ENCODE data around the gene DTNBP1. TPM values are rescaled to one million over a fixed set of nuclear protein-coding genes. Genes with fewer than 3 reads are reported as not detected.

The DTNBP1 gene
- total and polyA plus RNA-seq, 4 donors, result 26.2 to 37.1 (median 27.6) TPM

DNA sequence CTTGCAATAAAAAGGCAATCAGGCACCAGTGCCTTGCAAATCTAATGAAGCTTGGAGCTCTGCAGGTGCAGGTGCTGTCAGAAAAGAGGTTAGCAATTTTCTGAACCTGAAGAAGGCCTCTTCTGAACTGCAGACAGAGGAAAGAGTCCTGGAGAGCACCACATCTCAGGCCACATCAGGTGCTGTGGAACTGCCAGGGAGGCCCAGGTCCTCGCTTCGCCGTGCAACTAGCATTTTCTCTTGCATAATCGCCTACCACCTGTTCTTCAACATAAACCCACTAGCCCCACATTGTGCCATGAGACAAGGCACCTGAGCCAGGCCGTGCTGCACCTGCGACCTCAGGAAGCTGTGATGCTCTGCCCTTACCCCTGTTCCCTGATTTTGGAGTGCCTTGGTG, 187.6 kb downstream of the DTNBP1 start:
- Histone ChIP-seq H3K27ac (ENCODE audit: low read depth in 1 of 2, low read length in 2 of 2) (no peak overlapping the region), H3K4me3 (ENCODE audit: low read length in 2 of 2) (no peak overlapping the region), H3K4me1 (ENCODE audit: control insufficient read depth in 1 of 2, insufficient read depth in 2 of 2, low read length in 2 of 2) (peaks cover 7 to 13% of the 10 kb centered on the region in 2 donors), H3K36me3 (ENCODE audit: control insufficient read depth in 1 of 2, insufficient read depth in 2 of 2, low read length in 1 of 2) (peaks cover 0 to under 1% of the 10 kb centered on the region in 2 donors), H3K9me3 (ENCODE audit: control insufficient read depth, low read length) (no peaks in the 10 kb centered on the region), H3K27me3 (ENCODE audit: control insufficient read depth in 1 of 2, insufficient read depth in 2 of 2, low read length in 1 of 2) (no peaks in the 10 kb centered on the region)
- no peak for ATAC-seq (ENCODE audit: low FRiP score)
- DNase-seq, result no peak
- intact Hi-C loops (cut with DNase I), result loop anchor here in 1 of 2 donors (10.0 kb wide), 1 partner anchor 230 kb away; the partner anchor contains the start of gene JARID2
- WGBS, 2 donors, result 82 to 97% methylated on average over 6 of the region's 6 CpGs

DNA sequence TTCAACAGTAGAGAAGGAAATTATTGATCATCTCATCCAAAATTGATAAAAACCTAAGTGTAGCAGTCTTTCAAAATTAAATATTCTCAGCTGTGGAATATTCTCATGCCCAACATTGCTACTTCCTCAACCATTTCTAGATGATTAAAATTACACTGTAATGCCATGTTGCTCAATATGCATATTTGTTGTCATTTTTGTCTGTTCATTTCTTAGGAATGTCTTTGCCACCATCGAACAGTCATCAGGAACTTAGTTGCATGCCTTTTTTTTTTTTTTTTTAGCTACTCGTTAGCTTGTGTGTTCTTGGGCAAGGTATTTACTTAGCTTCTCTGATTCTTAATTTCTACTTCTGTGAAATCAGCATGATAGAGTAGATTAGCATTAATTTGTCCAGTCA, 188.6 kb downstream of the DTNBP1 start:
- no peak overlapping the region for H3K4me3 ChIP-seq (ENCODE audit: low read length in 2 of 2)
- ATAC-seq (ENCODE audit: low FRiP score) (no peak), DNase-seq (no peak)
- H3K27me3 ChIP-seq (ENCODE audit: control insufficient read depth in 1 of 2, insufficient read depth in 2 of 2, low read length in 1 of 2), result no peaks in the 10 kb centered on the region
- H3K36me3 ChIP-seq (ENCODE audit: control insufficient read depth in 1 of 2, insufficient read depth in 2 of 2, low read length in 1 of 2), result peaks cover 0 to 2% of the 10 kb centered on the region in 2 donors
- peaks cover 7 to 13% of the 10 kb centered on the region in 2 donors for H3K4me1 ChIP-seq (ENCODE audit: control insufficient read depth in 1 of 2, insufficient read depth in 2 of 2, low read length in 2 of 2)
- WGBS, 2 donors, result 70 to 75% methylated on average over 2 of the region's 2 CpGs
- no peaks in the 10 kb centered on the region for H3K9me3 ChIP-seq (ENCODE audit: control insufficient read depth, low read length)
- no peak overlapping the region for H3K27ac ChIP-seq (ENCODE audit: low read depth in 1 of 2, low read length in 2 of 2)
- intact Hi-C loops (cut with DNase I), result loop anchor here in 1 of 2 donors (10.0 kb wide), 1 partner anchor 229 kb away; the partner anchor contains the start of gene JARID2

DNA sequence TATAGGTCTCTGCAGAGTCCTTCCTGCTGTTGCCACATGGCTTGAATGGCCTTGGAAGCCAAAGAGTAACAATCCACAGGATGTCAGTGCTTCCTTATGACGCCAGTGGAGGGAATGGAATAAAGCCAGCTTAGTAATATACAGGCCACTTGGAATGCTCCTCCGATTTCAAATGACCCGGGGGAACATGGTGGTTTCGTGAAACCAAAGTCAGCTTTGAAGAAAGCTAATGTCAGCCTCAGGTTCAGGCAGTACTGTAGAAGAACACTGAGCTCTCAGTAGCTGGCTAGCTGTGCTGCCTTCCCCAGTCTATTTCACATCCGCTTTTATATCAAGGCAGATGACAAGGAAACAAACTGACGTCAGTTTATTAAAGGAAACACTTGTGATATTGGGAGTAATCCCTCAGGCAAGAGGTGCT, 189.1 kb downstream of the DTNBP1 start:
- intact Hi-C loops (cut with DNase I), result loop anchor here in 1 of 2 donors (10.0 kb wide), 1 partner anchor 229 kb away; the partner anchor contains the start of gene JARID2
- Histone ChIP-seq H3K27ac (ENCODE audit: low read depth in 1 of 2, low read length in 2 of 2) (no peak overlapping the region), H3K4me3 (ENCODE audit: low read length in 2 of 2) (no peak overlapping the region), H3K4me1 (ENCODE audit: control insufficient read depth in 1 of 2, insufficient read depth in 2 of 2, low read length in 2 of 2) (peaks cover 7 to 13% of the 10 kb centered on the region in 2 donors), H3K36me3 (ENCODE audit: control insufficient read depth in 1 of 2, insufficient read depth in 2 of 2, low read length in 1 of 2) (peaks cover 0 to 3% of the 10 kb centered on the region in 2 donors), H3K9me3 (ENCODE audit: control insufficient read depth, low read length) (no peaks in the 10 kb centered on the region), H3K27me3 (ENCODE audit: control insufficient read depth in 1 of 2, insufficient read depth in 2 of 2, low read length in 1 of 2) (no peaks in the 10 kb centered on the region)
- WGBS, 2 donors, result 49 to 56% methylated on average over 6 of the region's 6 CpGs
- DNase-seq (no peak), ATAC-seq (ENCODE audit: low FRiP score) (no peak)

- Histone ChIP-seq H3K9me3 (ENCODE audit: control insufficient read depth, low read length) (no peaks in the 10 kb centered on the region), H3K27me3 (ENCODE audit: control insufficient read depth in 1 of 2, insufficient read depth in 2 of 2, low read length in 1 of 2) (no peaks in the 10 kb centered on the region), H3K27ac (ENCODE audit: low read depth in 1 of 2, low read length in 2 of 2) (peak overlapping the region in 1 of 2 donors; percentile 53), H3K36me3 (ENCODE audit: control insufficient read depth in 1 of 2, insufficient read depth in 2 of 2, low read length in 1 of 2) (peaks cover 0 to 5% of the 10 kb centered on the region in 2 donors), H3K4me1 (ENCODE audit: control insufficient read depth in 1 of 2, insufficient read depth in 2 of 2, low read length in 2 of 2) (peaks cover 7 to 10% of the 10 kb centered on the region in 2 donors), H3K4me3 (ENCODE audit: low read length in 2 of 2) (no peak overlapping the region)
- DNase-seq, result no peak
- WGBS, 2 donors, result 75 to 86% methylated on average over 6 to 7 of the region's 7 CpGs
- no peak for ATAC-seq (ENCODE audit: low FRiP score)
- intact Hi-C loops (cut with DNase I), result loop anchor here in 1 of 2 donors (10.0 kb wide), 1 partner anchor 228 kb away; the partner anchor contains the start of gene JARID2
Measured at GRCh38 chr6:15473174-15473573, 189.7 kb downstream of the DTNBP1 start.
